ENCODE measurements around the gene EMP3.
"Not testable (repeated sequence)": the region's sequence is repeated elsewhere in the genome, so short reads cannot be mapped to it uniquely, and the experiment has no call there.

Gene EMP3

GRCh38 chr19:48325265-48325910 lies at the start of gene EMP3:
Gene EMP3, plus strand, starts transcription at chr19:48325552. Its CDS starts 1,293 bp downstream, at chr19:48326845.
- DNase-seq: no peak

- DNase-seq: no peak
Measured at GRCh38 chr19:48279747-48280146, 45.6 kb upstream of the EMP3 start.

- DNase-seq: no peak
Measured at GRCh38 chr19:48283908-48284307, 41.4 kb upstream of the EMP3 start.

GRCh38 chr19:48284896-48285295 lies 40.5 kb upstream of the EMP3 start:
- DNase-seq: no peak

- no peak for DNase-seq
Measured at GRCh38 chr19:48287748-48288147, 37.6 kb upstream of the EMP3 start.

- no peak for DNase-seq
Measured at GRCh38 chr19:48290401-48290770, 35.0 kb upstream of the EMP3 start.

GRCh38 chr19:48290771-48291488 lies 34.4 kb upstream of the EMP3 start:
- DNase-seq: peak; percentile 8

GRCh38 chr19:48291489-48291815 lies 33.9 kb upstream of the EMP3 start:
- DNase-seq: not testable (repeated sequence)

- no peak for DNase-seq
Measured at GRCh38 chr19:48292798-48293197, 32.6 kb upstream of the EMP3 start.

GRCh38 chr19:48295458-48295857 lies 29.9 kb upstream of the EMP3 start:
- DNase-seq: peak; percentile 15

- DNase-seq: no peak
Measured at GRCh38 chr19:48296963-48297734, 28.2 kb upstream of the EMP3 start.

GRCh38 chr19:48297975-48298374 lies 27.4 kb upstream of the EMP3 start:
- DNase-seq: no peak

- DNase-seq: no peak
Measured at GRCh38 chr19:48301886-48302599, 23.3 kb upstream of the EMP3 start.

- no peak for DNase-seq
Measured at GRCh38 chr19:48302600-48302959, 22.8 kb upstream of the EMP3 start.

GRCh38 chr19:48303367-48303766 lies 22.0 kb upstream of the EMP3 start:
- no peak for DNase-seq

- DNase-seq: no peak
Measured at GRCh38 chr19:48303866-48304265, 21.5 kb upstream of the EMP3 start.

- no peak for DNase-seq
Measured at GRCh38 chr19:48308631-48309586, 16.4 kb upstream of the EMP3 start.

- DNase-seq: not testable (repeated sequence)
Measured at GRCh38 chr19:48309731-48310130, 15.6 kb upstream of the EMP3 start.

GRCh38 chr19:48310227-48310626 lies 15.1 kb upstream of the EMP3 start:
- no peak for DNase-seq

GRCh38 chr19:48311384-48311783 lies 14.0 kb upstream of the EMP3 start:
- DNase-seq: no peak

GRCh38 chr19:48315712-48316111 lies 9.6 kb upstream of the EMP3 start:
- DNase-seq: no peak

- not testable (repeated sequence) for DNase-seq
Measured at GRCh38 chr19:48317708-48317960, 7.7 kb upstream of the EMP3 start.

Measured in NCI-H510A treated with DMSO at 0.1 percent for 48 hours (cell line).